Vagina (tissue), 2 donors: ENCODE results near the gene PRR5.

Source experiments
- CTCF ChIP-seq, 3 experiments: fragments of 450-650 bp in 2 of 3; fragments of 200-600 bp in 1 of 3; sonication (generic) in 1 of 3; IDR thresholded peaks; one replicate each; pipeline ENCODE4 v1.5.1; 2017 to 2019; ENCODE audit warnings: antibody characterized with exemption in 3 of 3, mild to moderate bottlenecking in 2 of 3, moderate library complexity in 2 of 3
- POLR2A ChIP-seq, 2 donors: fragments of 450-650 bp; IDR thresholded peaks; one replicate each; pipeline ENCODE4 v1.6.1; 2017; ENCODE audit warnings: antibody characterized with exemption in 2 of 2, mild to moderate bottlenecking in 2 of 2, moderate library complexity in 2 of 2
- POLR2AphosphoS5 ChIP-seq, 2 donors: sonication (generic); formaldehyde crosslinking; IDR thresholded peaks; one replicate each; pipeline ENCODE4 v1.9.0; 2017; ENCODE audit warnings: antibody characterized with exemption in 2 of 2, mild to moderate bottlenecking in 2 of 2, low read depth in 1 of 2; ENCODE audit not compliant: insufficient read depth in 1 of 2

DNA sequence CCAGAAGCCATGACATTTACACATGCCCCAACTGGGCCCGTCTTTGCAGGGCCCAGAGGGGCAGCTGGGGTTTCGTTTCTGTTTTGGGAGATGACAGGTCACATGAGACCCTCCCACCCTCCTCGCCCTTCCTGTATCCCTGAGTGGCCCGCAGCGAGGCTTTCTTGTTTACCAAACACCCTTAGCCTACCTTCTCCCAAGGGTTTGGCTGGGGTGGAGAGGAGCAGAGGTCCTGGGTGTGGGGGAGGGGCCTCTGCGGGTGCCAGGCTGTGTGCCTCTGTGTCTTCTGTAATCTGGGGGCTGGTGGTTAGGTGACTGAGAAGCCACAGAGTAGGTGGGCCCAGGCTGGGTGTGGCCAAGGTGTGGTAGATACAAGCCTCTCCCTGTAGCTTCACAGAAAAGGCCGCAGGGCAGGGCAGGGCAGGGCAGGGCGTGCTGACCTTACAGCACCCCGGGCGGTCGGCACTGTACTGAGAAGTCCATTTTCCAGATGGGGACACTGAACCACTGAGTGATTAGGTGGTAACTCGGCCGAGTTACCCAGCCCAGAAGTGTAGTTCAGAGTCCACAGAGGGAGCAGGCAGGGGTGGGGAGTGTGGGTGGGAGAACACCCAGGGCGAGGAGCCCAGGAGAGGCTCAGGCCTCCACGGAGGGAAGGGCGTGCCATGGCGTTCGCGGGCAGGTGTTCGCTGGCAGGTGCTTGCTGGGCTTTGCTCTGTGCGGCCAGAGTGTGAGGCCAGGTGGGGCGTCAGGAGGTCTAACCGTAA, 8.7 kb downstream of the PRR5 start:
- no peak for TF ChIP-seq POLR2A (IDR thresholded peaks at IDR 0.05)
- TF ChIP-seq CTCF (IDR thresholded peaks at IDR 0.05): no peak
- TF ChIP-seq POLR2AphosphoS5 (IDR thresholded peaks at IDR 0.05; ENCODE audit: insufficient read depth in 1 of 2, low read depth in 1 of 2): no peak
